SK-N-SH (cell line): ENCODE results near the gene SULT2B1. TPM values are rescaled to one million over a fixed set of nuclear protein-coding genes. Genes with fewer than 3 reads are reported as not detected.

Source experiments
- CTCF ChIA-PET: fragments of 300-600, 350-600 bp; formaldehyde crosslinking; extraction: SDS; loops from one replicate; lab custom pipeline; 2021; lab: Yijun Ruan, JAX
- POLR2A ChIA-PET: fragments of 350-600 bp; sonication (Branson Sonifier 250); formaldehyde crosslinking; extraction: SDS; loops from one replicate; lab custom pipeline; 2020; ENCODE audit warnings: antibody characterized with exemption, inconsistent platforms; lab: Yijun Ruan, JAX
- DNase-seq: peaks from one replicate; pipeline ENCODE4 v3.0.0; 2012
- H2AFZ ChIP-seq: fragments of 200-600 bp; sonication (generic); 2 replicates; pipeline ENCODE4 v1.8.1; 2016; ENCODE audit warnings: antibody characterized with exemption, mild to moderate bottlenecking, low read depth
- H3F3A ChIP-seq: fragments of 200-600 bp; sonication (generic); replicated peaks from 2 replicates; pipeline ENCODE3; 2016; ENCODE audit warnings: antibody characterized with exemption, mild to moderate bottlenecking; ENCODE audit not compliant: insufficient read depth
- H3K27ac ChIP-seq, 2 experiments: fragments of 200-500 bp in 1 of 2; fragments of 200-600 bp in 1 of 2; sonication (Bioruptor generic) in 1 of 2; sonication (generic), shearing (Covaris generic) in 1 of 2; 2 replicates each; pipeline versions ENCODE4 v1.5.1 to v1.6.1; 2014 to 2016; ENCODE audit warnings: low read depth in 2 of 2, inconsistent platforms in 1 of 2, low read length in 1 of 2, mild to moderate bottlenecking in 1 of 2, mixed read lengths in 1 of 2
- H3K27me3 ChIP-seq: fragments of 200-600 bp; sonication (generic), shearing (Covaris generic); 2 replicates; pipeline ENCODE4 v1.6.1; 2016; ENCODE audit warnings: mixed run types; ENCODE audit not compliant: insufficient read depth
- H3K36me3 ChIP-seq, 2 experiments: fragments of 200-500 bp in 1 of 2; fragments of 200-600 bp in 1 of 2; sonication (Bioruptor generic) in 1 of 2; sonication (generic) in 1 of 2; replicated peaks in 1 of 2; 2 replicates each; pipeline versions ENCODE3 to v1.5.1; 2014 to 2016; ENCODE audit warnings: low read length in 1 of 2, mild to moderate bottlenecking in 1 of 2; ENCODE audit not compliant: insufficient read depth in 2 of 2, control insufficient read depth in 1 of 2
- H3K4me1 ChIP-seq, 2 experiments: fragments of 200-500 bp in 1 of 2; fragments of 200-600 bp in 1 of 2; sonication (Bioruptor generic) in 1 of 2; sonication (generic), shearing (Covaris generic) in 1 of 2; 2 replicates each; pipeline versions ENCODE4 v1.5.1 to v1.6.1; 2014 to 2016; ENCODE audit warnings: low read depth in 1 of 2, low read length in 1 of 2, mixed run types in 1 of 2; ENCODE audit not compliant: insufficient read depth in 2 of 2, control insufficient read depth in 1 of 2
- H3K4me2 ChIP-seq: fragments of 200-600 bp; sonication (generic), shearing (Covaris generic); 2 replicates; pipeline ENCODE4 v1.6.1; 2017; ENCODE audit warnings: mixed run types
- H3K4me3 ChIP-seq, 2 experiments: fragments of 200-500 bp in 1 of 2; fragments of 200-600 bp in 1 of 2; sonication (Bioruptor generic) in 1 of 2; sonication (generic), shearing (Covaris generic) in 1 of 2; 2 replicates each; pipeline versions ENCODE4 v1.5.1 to v1.8.1; 2014 to 2016; ENCODE audit warnings: low read depth in 2 of 2, inconsistent platforms in 1 of 2, low read length in 1 of 2, mild to moderate bottlenecking in 1 of 2, mixed read lengths in 1 of 2, moderate library complexity in 1 of 2
- H3K79me2 ChIP-seq: fragments of 200-600 bp; sonication (generic); 2 replicates; pipeline ENCODE4 v1.8.1; 2017; ENCODE audit warnings: mild to moderate bottlenecking; ENCODE audit not compliant: insufficient read depth
- H3K9ac ChIP-seq: fragments of 200-600 bp; sonication (generic); 2 replicates; pipeline ENCODE4 v1.6.1; 2017; ENCODE audit warnings: mixed run types
- H3K9me2 ChIP-seq: fragments of 200-600 bp; sonication (generic); 2 replicates; pipeline ENCODE4 v1.6.1; 2017; ENCODE audit warnings: mixed run types
- H3K9me3 ChIP-seq: fragments of 200-600 bp; sonication (generic); 2 replicates; pipeline ENCODE4 v1.6.1; 2017; ENCODE audit warnings: mixed run types, mild to moderate bottlenecking, moderate library complexity
- H4K20me1 ChIP-seq: fragments of 200-600 bp; sonication (generic); 2 replicates; pipeline ENCODE4 v1.6.1; 2017; ENCODE audit warnings: mild to moderate bottlenecking, mixed run types; ENCODE audit not compliant: insufficient read depth
- CHD2 ChIP-seq: fragments of 150-350 bp; IDR thresholded peaks from 2 replicates; pipeline ENCODE4 v1.6.1; 2018; ENCODE audit warnings: low read length; ENCODE audit not compliant: partially characterized antibody
- ELF1 ChIP-seq: IDR thresholded peaks from 2 replicates; pipeline ENCODE4 v1.4.0; 2012
- EP300 ChIP-seq, 2 experiments: IDR thresholded peaks; 2 replicates each; pipeline versions ENCODE4 v1.4.0 to v1.6.1; 2012; ENCODE audit warnings: borderline replicate concordance in 1 of 2, low read depth in 1 of 2, low read length in 1 of 2
- FOSL2 ChIP-seq: IDR thresholded peaks from 2 replicates; pipeline ENCODE4 v1.4.0; 2012; ENCODE audit warnings: low read depth, mild to moderate bottlenecking, moderate library complexity, borderline replicate concordance
- FOXJ3 ChIP-seq: sonication (generic); formaldehyde crosslinking; IDR thresholded peaks from 2 replicates; pipeline ENCODE4 v1.5.1; 2020; ENCODE audit warnings: mild to moderate bottlenecking, missing genetic modification reagents
- GABPA ChIP-seq: IDR thresholded peaks from 2 replicates; pipeline ENCODE4 v1.4.0; 2012; ENCODE audit warnings: low read depth, mild to moderate bottlenecking
- MEF2A ChIP-seq: IDR thresholded peaks from 2 replicates; pipeline ENCODE4 v1.4.0; 2012; ENCODE audit warnings: low read depth, borderline replicate concordance
- MXI1 ChIP-seq: IDR thresholded peaks from 2 replicates; pipeline ENCODE4 v1.6.1; 2012; ENCODE audit warnings: mild to moderate bottlenecking, low read depth, low read length, improper control_type of control experiment
- NFIC ChIP-seq: IDR thresholded peaks from 2 replicates; pipeline ENCODE4 v1.4.0; 2012; ENCODE audit warnings: borderline replicate concordance
- POLR2AphosphoS5 ChIP-seq: IDR thresholded peaks from 2 replicates; pipeline ENCODE4 v1.6.1; 2012; ENCODE audit warnings: low read depth, low read length
- RCOR1 ChIP-seq: fragments of 150-350 bp; IDR thresholded peaks from 2 replicates; pipeline ENCODE4 v1.6.1; 2017; ENCODE audit warnings: antibody characterized with exemption, low read length
- RFX5 ChIP-seq: IDR thresholded peaks from 2 replicates; pipeline ENCODE4 v1.6.1; 2012; ENCODE audit warnings: mild to moderate bottlenecking, improper control_type of control experiment, low read length
- SIN3A ChIP-seq: IDR thresholded peaks from 2 replicates; pipeline ENCODE4 v1.6.1; 2012; ENCODE audit warnings: low read depth, mild to moderate bottlenecking, low read length, moderate library complexity, borderline replicate concordance
- SMC3 ChIP-seq: IDR thresholded peaks from 2 replicates; pipeline ENCODE4 v1.6.1; 2012; ENCODE audit warnings: low read depth, low read length, improper control_type of control experiment
- TEAD4 ChIP-seq: IDR thresholded peaks from 2 replicates; pipeline ENCODE4 v1.4.0; 2012; ENCODE audit warnings: mild to moderate bottlenecking, borderline replicate concordance; ENCODE audit not compliant: insufficient read depth
- WGBS: methylation state at CpG from one replicate; pipeline ENCODE4 v1.1.6; 2017; ENCODE audit warnings: low lambda C conversion rate; 5-methylcytosine and 5-hydroxymethylcytosine counted together
- polyA plus RNA-seq, 3 experiments: library from polyadenylated mRNA; depleted of rRNA; stranded (reverse); fragments of >200 nt; gene quantifications; 2 replicates each; pipeline ENCODE4 v1.2.3, GENCODE V29; 2012
- TF ChIP-seq, protein P1 (sequence below): fragments of 150-350 bp; IDR thresholded peaks from 2 replicates; pipeline ENCODE4 v1.6.1; 2017; ENCODE audit warnings: antibody characterized with exemption, low read length, low read depth, borderline replicate concordance
- TF ChIP-seq, protein P2 (sequence below): fragments of 150-350 bp; IDR thresholded peaks from 2 replicates; pipeline ENCODE4 v1.6.1; 2016; ENCODE audit warnings: mild to moderate bottlenecking, low read depth, low read length
- TF ChIP-seq, protein P3 (sequence below): fragments of 200-600 bp; sonication (generic); IDR thresholded peaks from 2 replicates; pipeline ENCODE4 v1.6.1; 2017; ENCODE audit warnings: antibody characterized with exemption, mild to moderate bottlenecking, moderate library complexity

The SULT2B1 gene
- polyA plus RNA-seq, 1 of the 3 experiments (the other 2 are of a cell fraction): 0.92 TPM

DNA sequence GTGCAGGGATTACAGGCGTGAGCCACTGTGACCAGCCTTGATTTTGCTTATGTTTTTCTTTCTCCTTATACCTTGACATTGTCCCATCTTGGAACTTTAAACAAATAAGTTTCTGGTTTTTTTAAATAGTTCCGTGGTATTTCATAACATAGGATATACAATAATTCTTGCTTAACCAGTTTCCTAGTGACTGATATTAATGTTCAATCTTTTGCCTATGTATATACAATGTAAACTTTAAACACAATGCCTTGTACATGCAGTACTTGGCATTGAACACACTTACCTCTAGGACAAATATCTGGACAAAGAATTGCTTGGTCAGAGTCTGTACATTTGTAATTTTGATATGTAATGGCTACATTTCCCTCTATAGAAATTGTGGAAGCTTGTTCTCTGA lies 30.2 kb downstream of the SULT2B1 start:
- no peaks in the 10 kb centered on the region; a peak in 1 of 4 replicates for H3K4me1 ChIP-seq
- H3K27ac ChIP-seq: no peak overlapping the region
- no peaks in the 10 kb centered on the region for H3K9me2 ChIP-seq
- H4K20me1 ChIP-seq: no peaks in the 10 kb centered on the region
- WGBS: 65% methylated on average over 2 of the region's 2 CpGs
- ChIA-PET POLR2A (no interaction called here), CTCF (interaction anchor here (2.8 to 9.2 kb wide), 4 partner anchors 15 to 89 kb away, joined by 8 to 230 read pairs (median 80); partner anchors contain the start of gene LMTK3)
- no peak overlapping the region for H3K4me3 ChIP-seq
- no peaks in the 10 kb centered on the region for H3F3A ChIP-seq
- H3K4me2 ChIP-seq: no peak overlapping the region
- no peak overlapping the region for H2AFZ ChIP-seq
- H3K27me3 ChIP-seq: no peaks in the 10 kb centered on the region
- H3K79me2 ChIP-seq: no peaks in the 10 kb centered on the region
- no peak for DNase-seq
- no peaks in the 10 kb centered on the region for H3K9me3 ChIP-seq
- no peak overlapping the region for H3K9ac ChIP-seq
- TF ChIP-seq, protein P1, sequence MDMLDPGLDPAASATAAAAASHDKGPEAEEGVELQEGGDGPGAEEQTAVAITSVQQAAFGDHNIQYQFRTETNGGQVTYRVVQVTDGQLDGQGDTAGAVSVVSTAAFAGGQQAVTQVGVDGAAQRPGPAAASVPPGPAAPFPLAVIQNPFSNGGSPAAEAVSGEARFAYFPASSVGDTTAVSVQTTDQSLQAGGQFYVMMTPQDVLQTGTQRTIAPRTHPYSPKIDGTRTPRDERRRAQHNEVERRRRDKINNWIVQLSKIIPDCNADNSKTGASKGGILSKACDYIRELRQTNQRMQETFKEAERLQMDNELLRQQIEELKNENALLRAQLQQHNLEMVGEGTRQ: no peak
- no peak for TF ChIP-seq ELF1
- TF ChIP-seq MEF2A: no peak
- TF ChIP-seq FOXJ3 (CRISPR knock-in tag): no peak
- TF ChIP-seq MXI1: no peak
- TF ChIP-seq, protein P2, sequence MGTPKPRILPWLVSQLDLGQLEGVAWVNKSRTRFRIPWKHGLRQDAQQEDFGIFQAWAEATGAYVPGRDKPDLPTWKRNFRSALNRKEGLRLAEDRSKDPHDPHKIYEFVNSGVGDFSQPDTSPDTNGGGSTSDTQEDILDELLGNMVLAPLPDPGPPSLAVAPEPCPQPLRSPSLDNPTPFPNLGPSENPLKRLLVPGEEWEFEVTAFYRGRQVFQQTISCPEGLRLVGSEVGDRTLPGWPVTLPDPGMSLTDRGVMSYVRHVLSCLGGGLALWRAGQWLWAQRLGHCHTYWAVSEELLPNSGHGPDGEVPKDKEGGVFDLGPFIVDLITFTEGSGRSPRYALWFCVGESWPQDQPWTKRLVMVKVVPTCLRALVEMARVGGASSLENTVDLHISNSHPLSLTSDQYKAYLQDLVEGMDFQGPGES: no peak
- TF ChIP-seq SIN3A: no peak
- no peak for TF ChIP-seq GABPA
- TF ChIP-seq NFIC: no peak
- TF ChIP-seq POLR2AphosphoS5: no peak
- TF ChIP-seq RFX5: no peak
- no peak for TF ChIP-seq EP300 (IDR thresholded peaks at IDR 0.05; ENCODE audit: borderline replicate concordance in 1 of 2, low read depth in 1 of 2, low read length in 1 of 2)
- no peak for TF ChIP-seq TEAD4
- TF ChIP-seq, protein P3, sequence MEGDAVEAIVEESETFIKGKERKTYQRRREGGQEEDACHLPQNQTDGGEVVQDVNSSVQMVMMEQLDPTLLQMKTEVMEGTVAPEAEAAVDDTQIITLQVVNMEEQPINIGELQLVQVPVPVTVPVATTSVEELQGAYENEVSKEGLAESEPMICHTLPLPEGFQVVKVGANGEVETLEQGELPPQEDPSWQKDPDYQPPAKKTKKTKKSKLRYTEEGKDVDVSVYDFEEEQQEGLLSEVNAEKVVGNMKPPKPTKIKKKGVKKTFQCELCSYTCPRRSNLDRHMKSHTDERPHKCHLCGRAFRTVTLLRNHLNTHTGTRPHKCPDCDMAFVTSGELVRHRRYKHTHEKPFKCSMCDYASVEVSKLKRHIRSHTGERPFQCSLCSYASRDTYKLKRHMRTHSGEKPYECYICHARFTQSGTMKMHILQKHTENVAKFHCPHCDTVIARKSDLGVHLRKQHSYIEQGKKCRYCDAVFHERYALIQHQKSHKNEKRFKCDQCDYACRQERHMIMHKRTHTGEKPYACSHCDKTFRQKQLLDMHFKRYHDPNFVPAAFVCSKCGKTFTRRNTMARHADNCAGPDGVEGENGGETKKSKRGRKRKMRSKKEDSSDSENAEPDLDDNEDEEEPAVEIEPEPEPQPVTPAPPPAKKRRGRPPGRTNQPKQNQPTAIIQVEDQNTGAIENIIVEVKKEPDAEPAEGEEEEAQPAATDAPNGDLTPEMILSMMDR: no peak
- TF ChIP-seq SMC3: no peak
- no peak for TF ChIP-seq RCOR1
- TF ChIP-seq CHD2: no peak
- no peak for TF ChIP-seq FOSL2
- no peaks in the 10 kb centered on the region for H3K36me3 ChIP-seq
